A673 (cell line): ENCODE results near the gene TJP2.

Experiments
- CTCF ChIP-seq: fragments of 300-800, 200-600 bp; sonication (generic); conservative IDR thresholded peaks from 2 replicates; pipeline ENCODE4 v1.5.1; 2017; ENCODE audit warnings: low read depth, mild to moderate bottlenecking, antibody characterized with exemption, low read length, moderate library complexity, mixed read lengths
- EZH2 ChIP-seq: fragments of 200-600 bp; sonication (generic); IDR thresholded peaks from 2 replicates; pipeline ENCODE4 v1.6.1; 2017; ENCODE audit warnings: borderline replicate concordance, low read depth, mild to moderate bottlenecking, mixed read lengths, antibody characterized with exemption, low read length; ENCODE audit not compliant: poor library complexity, severe bottlenecking

GRCh38 chr9:69136779-69137178, 37.3 kb upstream of the TJP2 start:
- no peak for TF ChIP-seq CTCF
- TF ChIP-seq EZH2: no peak
